Activated T-helper 17 cell treated with anti-CD3 and anti-CD28 coated beads, Interleukin-2, amount 50 U/mL, for 72 hours (primary cell): ENCODE results near the gene SPACA6. TPM values are rescaled to one million over a fixed set of nuclear protein-coding genes. Genes with fewer than 3 reads are reported as not detected.

Source experiments
- ATAC-seq: fragments of 150-1000 bp; cut with Tn5 transposase; replicated peaks from 2 replicates; pipeline ENCODE4 v1.10.0; 2021; ENCODE audit warnings: mild to moderate bottlenecking, moderate library complexity
- H3K27ac Mint-ChIP-seq: one replicate; pipeline ENCODE4 v1.8.0; 2022; ENCODE audit warnings: mixed read lengths
- H3K27me3 Mint-ChIP-seq: one replicate; pipeline ENCODE4 v1.8.0; 2022; ENCODE audit warnings: mixed read lengths
- H3K36me3 Mint-ChIP-seq: one replicate; pipeline ENCODE4 v1.8.0; 2022; ENCODE audit warnings: low read depth, mild to moderate bottlenecking, mixed read lengths
- H3K4me1 Mint-ChIP-seq: one replicate; pipeline ENCODE4 v1.8.0; 2022; ENCODE audit warnings: mixed read lengths
- H3K4me3 Mint-ChIP-seq: one replicate; pipeline ENCODE4 v1.8.0; 2022; ENCODE audit warnings: mild to moderate bottlenecking, mixed read lengths
- H3K9me3 Mint-ChIP-seq: one replicate; pipeline ENCODE4 v1.8.0; 2022; ENCODE audit warnings: mixed read lengths
- total RNA-seq, 2 donors: library from RNA; stranded (reverse); gene quantifications; one replicate each; pipeline ENCODE4 v1.2.3, GENCODE V29; 2022

Gene SPACA6
- total RNA-seq, 2 donors from 2014 or later, result 3.2 to 18.3 TPM

GRCh38 chr19:51676566-51677083, 16.5 kb upstream of the SPACA6 start:
- peak overlapping the region; percentile 75 for H3K27ac Mint-ChIP-seq
- H3K27me3 Mint-ChIP-seq, result no peaks in the 10 kb centered on the region
- H3K4me3 Mint-ChIP-seq, result peak overlapping the region; percentile 63
- peak; percentile 87 for ATAC-seq
- no peaks in the 10 kb centered on the region for H3K9me3 Mint-ChIP-seq
- H3K4me1 Mint-ChIP-seq, result peaks cover 5% of the 10 kb centered on the region
- no peaks in the 10 kb centered on the region for H3K36me3 Mint-ChIP-seq

- no peaks in the 10 kb centered on the region for H3K27me3 Mint-ChIP-seq
- no peak for ATAC-seq
- peaks cover 5% of the 10 kb centered on the region for H3K9me3 Mint-ChIP-seq
- H3K4me3 Mint-ChIP-seq, result no peak overlapping the region
- H3K4me1 Mint-ChIP-seq, result peaks cover 5% of the 10 kb centered on the region
- no peak overlapping the region for H3K27ac Mint-ChIP-seq
- no peaks in the 10 kb centered on the region for H3K36me3 Mint-ChIP-seq
These were observed 12.7 kb upstream of the SPACA6 start for GRCh38 chr19:51680474-51680873.

GRCh38 chr19:51681286-51681941, 11.7 kb upstream of the SPACA6 start:
- Mint-ChIP-seq H3K4me1 (peaks cover 4% of the 10 kb centered on the region), H3K36me3 (no peaks in the 10 kb centered on the region), H3K27ac (no peak overlapping the region), H3K4me3 (no peak overlapping the region), H3K27me3 (no peaks in the 10 kb centered on the region), H3K9me3 (peaks cover 5% of the 10 kb centered on the region)
- no peak for ATAC-seq

GRCh38 chr19:51686171-51686570, 7.0 kb upstream of the SPACA6 start:
- H3K27ac Mint-ChIP-seq, result no peak overlapping the region
- H3K4me1 Mint-ChIP-seq, result peaks cover 7% of the 10 kb centered on the region
- no peaks in the 10 kb centered on the region for H3K27me3 Mint-ChIP-seq
- no peak for ATAC-seq
- peaks cover 5% of the 10 kb centered on the region for H3K9me3 Mint-ChIP-seq
- H3K36me3 Mint-ChIP-seq, result peaks cover 11% of the 10 kb centered on the region
- no peak overlapping the region for H3K4me3 Mint-ChIP-seq

GRCh38 chr19:51687791-51688670, 5.1 kb upstream of the SPACA6 start:
- H3K36me3 Mint-ChIP-seq, result peaks cover 11% of the 10 kb centered on the region

GRCh38 chr19:51688671-51689571, 4.2 kb upstream of the SPACA6 start:
- peak overlapping the region; percentile 84 for H3K27ac Mint-ChIP-seq
- H3K27me3 Mint-ChIP-seq, result no peaks in the 10 kb centered on the region
- peaks cover 5% of the 10 kb centered on the region for H3K9me3 Mint-ChIP-seq
- ATAC-seq, result peak; percentile 68
- peaks cover 11% of the 10 kb centered on the region for H3K36me3 Mint-ChIP-seq
- peak overlapping the region; percentile 87 for H3K4me3 Mint-ChIP-seq
- peaks cover 19% of the 10 kb centered on the region for H3K4me1 Mint-ChIP-seq

More at GRCh38 chr19:51687791-51688670, 5.1 kb upstream of the SPACA6 start:
- Mint-ChIP-seq H3K4me1 (peaks cover 16% of the 10 kb centered on the region), H3K9me3 (peaks cover 5% of the 10 kb centered on the region), H3K27me3 (no peaks in the 10 kb centered on the region), H3K27ac (peak overlapping the region; percentile 84), H3K4me3 (peak overlapping the region; percentile 87)
- no peak for ATAC-seq

GRCh38 chr19:51689751-51690453, 3.2 kb upstream of the SPACA6 start:
- Mint-ChIP-seq H3K4me1 (peaks cover 20% of the 10 kb centered on the region), H3K27me3 (no peaks in the 10 kb centered on the region), H3K4me3 (peak overlapping the region; percentile 87), H3K36me3 (peaks cover 11% of the 10 kb centered on the region), H3K27ac (peak overlapping the region; percentile 94), H3K9me3 (peaks cover 2% of the 10 kb centered on the region)
- peak; percentile 14 for ATAC-seq

- Mint-ChIP-seq H3K4me1 (peaks cover 20% of the 10 kb centered on the region), H3K27me3 (no peaks in the 10 kb centered on the region), H3K9me3 (no peaks in the 10 kb centered on the region), H3K36me3 (peaks cover 11% of the 10 kb centered on the region), H3K27ac (peak overlapping the region; percentile 94), H3K4me3 (peak overlapping the region; percentile 87)
- ATAC-seq, result peak; percentile 83
These were observed 2.6 kb upstream of the SPACA6 start for GRCh38 chr19:51690454-51691073.

- ATAC-seq, result no peak
- H3K27me3 Mint-ChIP-seq, result no peaks in the 10 kb centered on the region
- peaks cover 20% of the 10 kb centered on the region for H3K4me1 Mint-ChIP-seq
- H3K27ac Mint-ChIP-seq, result peak overlapping the region; percentile 79
- no peaks in the 10 kb centered on the region for H3K9me3 Mint-ChIP-seq
- peaks cover 11% of the 10 kb centered on the region for H3K36me3 Mint-ChIP-seq
- peak overlapping the region; percentile 87 for H3K4me3 Mint-ChIP-seq
These were observed 2.0 kb upstream of the SPACA6 start for GRCh38 chr19:51691074-51691583.

- H3K36me3 Mint-ChIP-seq, result peaks cover 11% of the 10 kb centered on the region
- H3K9me3 Mint-ChIP-seq, result no peaks in the 10 kb centered on the region
- H3K27me3 Mint-ChIP-seq, result no peaks in the 10 kb centered on the region
- no peak for ATAC-seq
- H3K4me3 Mint-ChIP-seq, result peak overlapping the region; percentile 87
- H3K4me1 Mint-ChIP-seq, result peaks cover 20% of the 10 kb centered on the region
- peak overlapping the region; percentile 79 for H3K27ac Mint-ChIP-seq
These were observed 1.3 kb upstream of the SPACA6 start for GRCh38 chr19:51691584-51692428.

- H3K4me1 Mint-ChIP-seq, result peaks cover 20% of the 10 kb centered on the region
- no peak for ATAC-seq
- H3K9me3 Mint-ChIP-seq, result no peaks in the 10 kb centered on the region
- H3K36me3 Mint-ChIP-seq, result peaks cover 11% of the 10 kb centered on the region
- no peaks in the 10 kb centered on the region for H3K27me3 Mint-ChIP-seq
- no peak overlapping the region for H3K4me3 Mint-ChIP-seq
- H3K27ac Mint-ChIP-seq, result no peak overlapping the region
These were observed 662 bp upstream of the SPACA6 start for GRCh38 chr19:51692468-51692867.

GRCh38 chr19:51693819-51694218, 689 bp downstream of the SPACA6 start:
- Mint-ChIP-seq H3K4me1 (peaks cover 14% of the 10 kb centered on the region), H3K4me3 (no peak overlapping the region), H3K9me3 (no peaks in the 10 kb centered on the region), H3K27ac (peak overlapping the region; percentile 6), H3K36me3 (peaks cover 10% of the 10 kb centered on the region), H3K27me3 (no peaks in the 10 kb centered on the region)
- no peak for ATAC-seq
